IPS-NIHi11 (cell line): Measurements from ENCODE around the gene IQSEC1.

Experiments
- DNase-seq: peaks from one replicate; pipeline ENCODE4 v3.0.0; 2012; ENCODE audit warnings: mixed read lengths, low spot score

Gene IQSEC1

GRCh38 chr3:13107661-13108060 is 34.4 kb upstream of the IQSEC1 start:
- peak; percentile 67 for DNase-seq

DNA sequence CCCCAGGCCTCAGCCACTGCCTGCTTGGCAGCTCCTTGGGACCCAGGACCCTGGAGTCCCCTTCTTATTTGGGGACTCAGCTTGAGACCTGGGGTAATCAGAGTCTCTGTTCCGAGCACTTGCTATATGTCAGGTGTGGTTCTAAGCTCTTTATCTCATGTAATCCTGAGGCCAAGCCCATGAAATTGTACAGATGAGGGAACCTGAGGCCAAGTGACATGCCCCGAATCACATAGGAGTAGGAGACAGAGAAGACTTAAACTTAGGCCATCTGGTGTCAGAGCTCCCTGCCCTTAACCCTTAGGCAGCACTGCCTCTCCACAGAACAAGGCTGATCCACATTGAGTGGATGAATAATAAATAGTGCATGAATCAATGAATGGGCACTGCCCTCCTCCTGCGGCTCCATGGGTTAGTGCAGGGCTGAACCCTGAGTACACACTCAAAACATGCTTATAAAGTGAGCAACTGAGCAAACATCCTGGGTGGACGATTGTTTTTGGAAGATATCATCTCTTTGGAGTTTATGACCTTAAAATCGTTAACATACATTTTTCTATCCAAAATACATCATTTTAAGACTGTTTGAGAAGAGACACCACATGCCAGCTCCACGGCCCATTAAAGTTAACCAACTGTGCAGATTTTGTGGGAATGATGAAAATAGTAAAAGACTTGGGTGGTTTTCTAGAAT is 33.2 kb upstream of the IQSEC1 start:
- no peak for DNase-seq

- no peak for DNase-seq
These were observed 32.6 kb upstream of the IQSEC1 start for GRCh38 chr3:13105896-13106250.

- no peak for DNase-seq
These were observed 32.1 kb upstream of the IQSEC1 start for GRCh38 chr3:13105181-13105895.

DNA sequence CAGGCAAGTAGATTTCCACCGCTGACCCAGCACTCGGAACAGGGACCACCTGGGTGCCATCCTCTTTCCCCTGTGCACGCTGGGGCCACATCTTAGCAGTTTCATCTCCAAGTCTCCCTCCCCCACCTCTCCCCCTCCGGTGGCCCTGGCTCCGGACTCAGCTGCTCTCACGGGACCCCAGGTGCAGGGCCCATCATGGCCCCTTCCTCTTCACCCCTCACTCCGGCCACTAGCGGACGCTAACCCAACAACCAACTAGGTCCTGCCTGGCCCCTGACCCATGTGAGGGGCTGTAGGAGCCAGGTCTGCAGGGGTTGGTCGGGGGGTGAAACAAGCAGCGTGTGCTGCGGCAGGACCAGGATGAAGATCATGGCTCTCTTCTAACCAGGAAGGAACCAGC is 31.3 kb upstream of the IQSEC1 start:
- peak; percentile 42 for DNase-seq

- no peak for DNase-seq
These were observed 30.3 kb upstream of the IQSEC1 start for GRCh38 chr3:13103416-13104058.

DNA sequence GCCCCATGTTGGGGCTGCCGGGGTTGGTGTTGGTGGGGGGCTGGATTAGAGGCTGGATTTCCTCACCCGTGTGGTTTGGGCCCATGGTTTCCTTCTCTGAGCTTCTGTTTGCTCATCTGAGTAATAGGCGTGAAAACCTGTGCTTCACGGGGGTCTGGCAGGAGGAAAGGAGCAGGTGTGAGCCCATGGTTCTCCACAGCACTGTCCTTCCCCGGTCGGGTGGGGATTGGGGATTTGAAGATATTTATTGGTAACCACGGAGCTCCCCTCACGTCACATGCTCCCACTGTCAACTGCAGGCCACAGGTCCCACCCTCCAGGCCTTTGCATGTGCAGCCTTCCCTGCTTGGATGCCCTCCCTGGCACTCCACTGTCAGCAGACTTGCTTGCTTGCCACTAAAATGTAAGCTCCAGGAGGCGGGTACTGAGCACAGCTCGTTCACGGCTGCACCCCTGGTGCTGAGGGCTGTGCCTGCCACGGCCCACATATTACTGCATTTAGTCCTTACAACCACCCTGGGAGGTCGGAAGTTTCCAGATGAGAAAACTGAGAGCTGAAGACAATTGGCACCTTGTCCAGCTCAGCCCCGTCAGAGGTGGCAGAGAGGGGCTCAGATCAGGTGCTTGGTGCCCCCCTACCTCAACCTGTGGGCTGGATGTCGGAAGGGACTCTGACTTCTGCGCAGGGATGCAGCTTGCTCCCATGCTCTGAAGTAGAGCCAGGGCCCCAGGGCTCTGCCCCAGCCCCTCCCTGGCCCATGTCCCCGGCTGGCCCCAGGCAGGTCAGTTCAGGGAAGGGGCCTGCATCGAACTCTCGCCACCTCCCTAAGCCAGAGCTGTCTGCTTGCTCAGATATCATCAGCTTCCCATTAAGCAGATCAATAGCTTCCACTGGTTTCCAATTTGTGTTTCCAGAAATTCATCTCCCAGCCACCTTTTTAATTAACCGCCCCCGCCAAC is 29.4 kb upstream of the IQSEC1 start:
- DNase-seq: no peak

DNA sequence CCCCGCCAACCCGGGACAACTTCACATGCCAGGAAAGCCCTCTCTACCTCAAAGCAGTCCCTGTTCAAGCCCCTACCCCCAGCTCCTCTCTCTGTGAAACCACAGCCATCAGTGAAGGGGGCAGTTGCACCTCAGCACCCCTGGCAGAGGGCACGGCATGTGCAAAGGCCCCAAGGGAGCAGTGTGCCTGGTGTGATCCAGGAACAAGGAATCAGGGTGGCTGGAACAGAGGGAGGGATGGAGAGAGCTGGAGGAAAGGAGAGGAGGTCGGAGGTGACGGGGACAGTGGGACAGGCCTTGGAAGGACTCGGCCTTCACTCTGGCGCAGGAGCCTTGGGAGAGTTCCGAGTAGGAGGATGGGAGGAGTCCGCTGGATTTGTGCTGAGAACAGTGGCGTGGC is 26.5 kb upstream of the IQSEC1 start:
- no peak for DNase-seq

- no peak for DNase-seq
These were observed 25.2 kb upstream of the IQSEC1 start for GRCh38 chr3:13098192-13098988.

GRCh38 chr3:13096356-13096755 is 23.1 kb upstream of the IQSEC1 start:
- DNase-seq: no peak

- DNase-seq: no peak
These were observed 22.2 kb upstream of the IQSEC1 start for GRCh38 chr3:13095408-13095937.

- DNase-seq: peak; percentile 78
These were observed 20.5 kb upstream of the IQSEC1 start for GRCh38 chr3:13093687-13094086.

DNA sequence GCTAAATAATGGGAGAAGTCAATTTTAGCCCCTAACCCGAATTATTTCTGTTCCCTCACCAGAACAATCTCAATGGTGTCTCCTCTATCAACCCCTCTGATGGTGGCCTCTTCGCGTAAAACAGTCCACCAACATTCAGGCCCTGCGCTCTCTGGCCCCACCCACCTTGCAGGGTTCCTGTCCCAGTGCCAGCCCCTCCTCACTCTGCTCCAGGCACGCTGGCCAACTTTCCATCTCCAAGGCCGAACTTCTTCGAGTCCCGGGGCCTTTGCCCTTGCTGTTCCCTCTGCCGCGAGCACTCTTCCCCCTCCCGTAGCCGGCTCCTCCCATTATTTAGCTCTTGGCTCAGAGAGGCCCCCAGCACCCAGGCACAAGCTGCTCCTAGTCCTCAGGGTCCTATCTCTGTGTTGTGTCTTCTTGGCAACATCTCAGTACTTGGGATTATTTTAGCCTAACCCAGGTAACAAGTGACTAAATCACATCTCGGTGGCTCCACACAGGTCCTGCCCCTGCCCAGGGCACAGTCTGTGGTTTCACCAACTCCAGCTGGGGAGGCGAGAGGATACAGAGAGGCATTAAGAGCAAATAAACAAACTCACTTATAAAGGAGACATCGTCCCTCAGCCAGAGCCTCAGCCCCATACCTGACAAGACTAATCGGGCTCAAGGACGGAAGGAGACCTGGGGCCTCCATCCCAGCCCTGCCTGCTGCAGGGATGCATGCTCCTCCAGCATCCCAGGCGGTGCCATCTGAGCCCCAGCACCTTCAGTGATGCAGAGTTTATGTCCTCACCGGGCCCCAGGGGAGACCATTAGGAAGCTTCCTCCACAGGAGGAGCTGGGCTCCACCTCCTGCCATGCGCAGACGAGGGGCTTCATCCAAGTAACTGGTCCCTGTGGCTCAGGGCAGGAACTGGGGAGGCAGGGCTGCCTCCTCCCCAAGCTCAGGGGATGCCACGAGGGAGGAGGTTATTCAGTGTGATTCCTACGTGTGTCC is 19.7 kb upstream of the IQSEC1 start:
- no peak for DNase-seq

DNA sequence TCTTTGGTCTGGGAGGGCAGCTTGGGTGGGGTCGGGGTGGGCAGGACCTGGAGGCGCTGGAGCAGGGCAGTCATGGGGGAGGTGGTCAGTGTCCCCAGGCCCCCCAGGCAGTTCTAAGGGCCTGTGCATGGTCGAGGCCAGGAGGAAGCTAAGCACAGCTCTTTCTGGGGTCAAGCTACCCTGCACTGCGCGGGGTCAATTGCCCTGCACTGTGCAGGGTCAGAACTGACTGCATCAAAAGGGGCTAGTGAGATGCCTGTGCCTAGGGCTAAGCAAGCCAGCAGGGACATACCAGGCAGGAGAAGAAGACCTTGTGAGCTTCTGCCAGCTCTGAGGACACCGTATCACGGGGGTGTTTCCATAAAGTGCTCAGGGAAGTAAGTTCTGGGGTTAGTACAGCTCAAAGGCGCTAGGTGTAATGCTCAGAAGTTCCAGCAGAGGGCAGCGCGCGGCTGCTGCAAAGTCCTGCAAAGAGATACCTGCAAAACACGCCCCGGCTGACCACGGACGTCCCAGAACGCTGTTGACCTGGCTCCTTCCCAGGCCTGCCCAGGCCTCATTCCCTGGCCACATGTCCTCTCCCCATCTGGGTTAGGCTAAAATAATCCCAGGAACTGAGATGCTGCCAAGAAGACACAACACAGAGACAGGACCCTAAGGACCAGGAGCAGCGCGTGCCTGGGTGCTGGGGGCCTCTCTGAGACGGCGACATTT is 18.8 kb upstream of the IQSEC1 start:
- peak; percentile 90 for DNase-seq

- no peak for DNase-seq
These were observed 15.1 kb upstream of the IQSEC1 start for GRCh38 chr3:13088028-13089006.

GRCh38 chr3:13087320-13087990 is 14.2 kb upstream of the IQSEC1 start:
- DNase-seq: no peak

DNA sequence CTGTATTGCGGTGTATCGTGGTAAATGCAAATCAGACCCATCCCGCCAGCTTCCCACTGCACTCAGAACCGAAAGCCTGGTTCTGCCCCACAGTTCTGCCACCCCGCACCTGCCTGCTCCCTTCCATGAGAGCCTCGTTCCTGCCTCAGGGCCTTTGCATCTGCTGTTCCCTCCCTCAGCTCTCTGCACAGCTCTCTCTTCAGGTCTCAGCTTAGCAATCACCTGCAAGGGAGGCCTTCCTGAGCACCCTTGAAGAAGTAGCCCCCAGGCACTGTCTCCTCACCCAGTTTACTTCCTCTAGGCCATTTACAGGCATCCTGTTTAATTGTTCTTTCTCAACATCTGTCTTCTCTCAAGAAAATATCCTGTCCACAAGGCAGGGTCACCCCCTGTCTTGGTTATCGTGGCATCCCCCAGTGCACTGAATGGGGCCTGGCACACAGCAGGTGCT is 13.3 kb upstream of the IQSEC1 start:
- no peak for DNase-seq
